Stomach (tissue), 4 donors: ENCODE measurements around the gene RAG1.

Experiments used
- CTCF ChIP-seq, 7 experiments: fragments of 450-650 bp in 4 of 7; fragments of 200-600 bp in 3 of 7; sonication (generic) in 3 of 7; IDR thresholded peaks; one replicate each; pipeline ENCODE4 v1.5.1; 2016 to 2019; ENCODE audit warnings: antibody characterized with exemption in 7 of 7, control low read depth in 2 of 7, mild to moderate bottlenecking in 1 of 7
- EP300 ChIP-seq: sonication (generic); formaldehyde crosslinking; IDR thresholded peaks from one replicate; pipeline ENCODE4 v1.6.1; 2017; ENCODE audit warnings: antibody characterized with exemption

DNA sequence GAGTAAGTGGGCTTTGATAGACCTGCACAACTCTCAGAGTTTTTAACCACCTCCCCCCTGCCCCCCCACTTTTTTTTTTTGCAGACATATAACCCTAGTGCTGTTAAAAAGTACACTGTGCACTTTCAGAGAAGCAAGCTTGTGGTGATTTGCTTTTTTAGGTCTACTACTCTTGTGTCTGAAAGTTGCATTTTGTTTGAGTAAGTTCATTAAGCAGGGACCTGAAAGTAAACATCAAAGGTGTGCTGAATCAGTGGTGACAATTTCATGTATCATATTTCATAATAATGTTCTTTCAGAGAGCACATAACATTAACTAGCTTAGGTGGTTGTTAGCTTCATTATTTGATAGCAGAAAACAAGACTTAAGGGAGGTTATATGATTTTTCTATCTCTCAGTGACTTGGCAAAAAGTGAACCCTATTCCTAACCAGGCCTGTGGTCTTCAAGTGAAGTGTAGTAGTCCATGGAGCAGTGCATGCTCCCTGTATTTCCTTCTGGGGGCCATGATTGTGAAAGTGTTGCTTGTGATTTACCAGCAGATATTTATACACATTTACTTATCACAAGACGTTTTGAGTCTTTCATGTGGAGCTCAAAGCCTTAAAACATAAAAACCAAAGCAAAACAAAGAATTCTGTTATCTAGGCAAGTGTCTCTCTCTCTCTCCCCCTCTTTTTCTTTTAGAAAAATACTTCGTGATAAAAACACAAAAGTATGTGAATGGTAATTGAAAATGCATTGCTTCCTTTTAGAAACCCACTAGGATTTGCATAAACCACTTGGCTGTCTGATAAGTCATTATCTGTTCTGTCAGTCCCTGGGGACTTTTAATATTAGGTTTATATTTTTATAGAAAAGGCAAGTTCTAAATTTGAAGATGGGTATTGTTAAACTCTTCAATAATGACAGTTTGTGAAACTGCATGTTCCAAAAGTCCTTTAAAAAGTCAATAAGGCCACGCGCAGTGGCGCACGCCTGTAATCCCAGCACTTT lies 37.7 kb downstream of the RAG1 start:
- TF ChIP-seq EP300, result no peak
- no peak for TF ChIP-seq CTCF (IDR thresholded peaks at IDR 0.05)
